ENCODE results near the gene KRT6A.

The KRT6A gene

GRCh38 chr12:52524898-52525591 lies 32.0 kb upstream of the KRT6A start:
- DNase-seq (ENCODE audit: low read depth in 2 of 2), result no peak

- DNase-seq (ENCODE audit: low read depth in 2 of 2), result no peak
Measured at GRCh38 chr12:52524241-52524897, 31.3 kb upstream of the KRT6A start.

GRCh38 chr12:52523824-52524223 lies 30.8 kb upstream of the KRT6A start:
- DNase-seq (ENCODE audit: low read depth in 2 of 2), result no peak

- no peak for DNase-seq (ENCODE audit: low read depth in 2 of 2)
Measured at GRCh38 chr12:52522346-52523011, 29.4 kb upstream of the KRT6A start.

GRCh38 chr12:52521568-52522266 lies 28.7 kb upstream of the KRT6A start:
- no peak for DNase-seq (ENCODE audit: low read depth in 2 of 2)

- no peak for DNase-seq (ENCODE audit: low read depth in 2 of 2)
Measured at GRCh38 chr12:52521175-52521567, 28.1 kb upstream of the KRT6A start.

GRCh38 chr12:52519826-52520662 lies 27.0 kb upstream of the KRT6A start, which contains the start of gene KRT5:
KRT5 (minus strand) TSS chr12:52520394; CDS start chr12:52520296, 98 bp downstream.
- DNase-seq (ENCODE audit: low read depth in 2 of 2), result no peak

- DNase-seq (ENCODE audit: low read depth in 2 of 2), result no peak
Measured at GRCh38 chr12:52519387-52519703, 26.3 kb upstream of the KRT6A start.

GRCh38 chr12:52518574-52519386 lies 25.7 kb upstream of the KRT6A start:
- no peak for DNase-seq (ENCODE audit: low read depth in 2 of 2)

- no peak for DNase-seq (ENCODE audit: low read depth in 2 of 2)
Measured at GRCh38 chr12:52517888-52518287, 24.8 kb upstream of the KRT6A start.

- DNase-seq (ENCODE audit: low read depth in 2 of 2), result no peak
Measured at GRCh38 chr12:52517005-52517835, 24.2 kb upstream of the KRT6A start.

GRCh38 chr12:52515927-52516831 lies 23.1 kb upstream of the KRT6A start:
- no peak for DNase-seq (ENCODE audit: low read depth in 2 of 2)

- DNase-seq (ENCODE audit: low read depth in 2 of 2), result no peak
Measured at GRCh38 chr12:52515319-52515646, 22.2 kb upstream of the KRT6A start.

- no peak for DNase-seq (ENCODE audit: low read depth in 2 of 2)
Measured at GRCh38 chr12:52514471-52515318, 21.6 kb upstream of the KRT6A start.

GRCh38 chr12:52513736-52514135 lies 20.7 kb upstream of the KRT6A start:
- no peak for DNase-seq (ENCODE audit: low read depth in 2 of 2)

GRCh38 chr12:52508211-52508610 lies 15.2 kb upstream of the KRT6A start:
- DNase-seq (ENCODE audit: low read depth in 2 of 2), result no peak

GRCh38 chr12:52506858-52507715 lies 14.0 kb upstream of the KRT6A start:
- no peak for DNase-seq (ENCODE audit: low read depth in 2 of 2)
